AML-193 (cell line): ENCODE data around the gene CCDC74B.
"Not testable (repeated sequence)": the region's sequence is repeated elsewhere in the genome, so short reads cannot be mapped to it uniquely, and the experiment has no call there.

ENCODE experiments used
- DNase-seq, 2 experiments: peaks; one replicate each; lab custom pipeline; 2025; lab: John Stamatoyannopoulos, UW

Gene CCDC74B

DNA sequence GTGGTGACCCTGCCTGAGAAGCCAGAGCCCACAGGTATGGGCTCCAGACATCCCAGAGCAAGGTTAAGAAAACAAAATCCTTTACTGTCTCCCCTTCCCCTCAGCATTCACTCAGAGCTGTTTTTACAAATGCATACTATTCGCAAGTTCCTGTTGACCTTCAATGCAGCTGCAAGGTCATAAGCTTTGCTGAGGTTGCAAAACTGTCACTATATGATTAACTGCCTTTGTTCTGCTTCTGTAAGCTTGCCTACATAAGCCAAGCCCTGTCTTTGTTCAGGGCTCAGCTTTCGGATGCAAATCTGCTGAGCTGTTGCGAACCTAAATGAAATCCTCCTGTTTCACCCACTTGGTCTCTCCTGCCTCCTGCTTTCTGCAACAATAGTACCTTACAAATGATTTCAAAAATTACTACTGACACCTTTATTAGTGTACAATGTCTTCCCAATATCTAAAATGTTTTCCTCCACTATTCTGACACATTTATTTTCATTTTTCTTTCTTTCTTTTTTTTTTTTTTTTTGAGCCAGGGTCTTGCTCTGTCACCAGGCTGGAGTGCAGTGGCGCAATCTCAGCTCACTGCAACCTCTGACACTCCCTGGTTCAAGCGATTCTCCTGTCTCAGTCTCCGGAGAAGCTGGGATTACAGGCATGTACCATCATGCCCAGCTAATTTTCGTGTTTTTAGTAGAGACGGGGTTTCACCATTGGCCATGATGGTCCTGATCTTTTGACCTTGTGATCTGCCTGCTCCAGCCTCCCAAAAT is 42.1 kb downstream of the CCDC74B start:
- DNase-seq = not testable (repeated sequence)
